NCI-H226 (cell line): ENCODE results near the gene MAP4K3.
"Not testable (repeated sequence)": the region's sequence is repeated elsewhere in the genome, so short reads cannot be mapped to it uniquely, and the experiment has no call there.

Experiments
- DNase-seq: peaks from one replicate; pipeline ENCODE4 v3.0.0-alpha.2; 2015

Gene MAP4K3

GRCh38 chr2:39368846-39369245, 68.2 kb downstream of the MAP4K3 start:
- DNase-seq, result no peak

DNA sequence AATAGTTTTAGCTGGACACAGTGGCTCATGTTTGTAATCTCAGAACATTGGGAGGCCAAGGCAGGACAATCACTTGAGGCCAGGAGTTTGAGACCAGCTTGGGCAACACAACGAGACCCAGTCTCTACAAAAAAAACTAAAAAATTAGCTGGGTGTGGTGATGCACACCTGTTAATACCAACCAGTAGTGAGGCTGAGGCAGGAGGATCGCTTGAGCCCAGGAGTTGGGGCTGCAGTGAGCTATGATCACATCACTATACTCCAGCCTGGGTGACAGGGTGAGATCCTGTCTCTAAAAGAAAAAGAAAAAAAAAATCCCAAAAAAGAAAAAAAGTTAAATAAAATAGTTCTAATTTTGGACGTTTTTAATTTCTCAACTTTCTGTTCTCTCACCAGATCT, 68.7 kb downstream of the MAP4K3 start:
- no peak for DNase-seq

DNA sequence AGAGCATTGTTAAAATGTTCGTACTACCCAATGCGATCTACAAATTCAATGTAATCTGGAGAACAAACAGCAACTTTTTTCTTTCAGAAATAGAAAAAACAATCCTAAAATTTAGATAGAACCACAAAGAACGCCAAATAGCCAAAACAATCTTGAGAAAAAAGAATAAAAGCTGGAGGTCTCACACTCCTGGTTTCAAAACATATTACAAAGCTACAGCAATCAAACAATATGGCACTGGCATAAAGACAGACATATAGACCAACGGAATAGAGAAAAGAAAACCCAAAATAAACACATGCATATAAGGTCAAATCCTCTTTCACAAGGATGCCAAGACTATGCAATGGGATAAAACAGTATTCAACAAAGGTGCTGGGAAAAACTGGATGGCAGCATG, 74.5 kb downstream of the MAP4K3 start:
- no peak for DNase-seq

DNA sequence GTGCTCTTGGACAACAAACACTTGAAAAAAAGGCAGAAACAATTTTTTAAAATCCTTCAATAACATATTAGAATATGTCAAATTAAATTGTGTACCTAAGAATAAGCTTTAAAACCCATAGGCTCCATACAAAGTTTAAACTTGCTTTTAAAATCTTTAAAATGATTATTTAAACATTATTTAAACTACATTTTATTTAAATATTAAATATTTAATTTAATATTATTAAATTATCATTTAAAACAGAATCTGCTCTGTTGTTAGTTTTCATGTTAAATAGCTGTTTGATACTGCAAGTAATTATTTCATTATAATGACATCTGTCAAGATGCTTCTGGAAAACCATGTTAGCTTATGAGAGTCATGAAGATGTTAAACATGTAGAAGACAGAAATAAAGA, 75.6 kb downstream of the MAP4K3 start:
- no peak for DNase-seq

DNA sequence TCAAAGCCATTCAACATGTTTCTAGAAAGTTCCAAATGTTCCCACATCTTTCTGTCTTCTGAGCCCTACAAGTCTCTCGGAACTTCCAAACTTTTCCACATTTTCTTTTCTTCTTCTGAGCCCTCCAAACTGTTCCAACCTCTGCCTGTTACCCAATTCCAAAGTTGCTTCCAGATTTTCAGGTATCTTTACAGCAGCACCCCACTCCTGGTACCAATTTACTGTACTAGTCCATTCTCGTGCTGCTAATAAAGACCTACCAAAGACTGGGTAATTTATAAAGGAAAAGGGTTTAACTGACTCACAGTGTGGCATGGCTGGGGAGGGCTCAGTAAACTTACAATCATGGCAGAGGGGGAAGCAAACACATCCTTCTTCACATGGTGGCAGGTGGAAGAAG, 76.7 kb downstream of the MAP4K3 start:
- not testable (repeated sequence) for DNase-seq

DNA sequence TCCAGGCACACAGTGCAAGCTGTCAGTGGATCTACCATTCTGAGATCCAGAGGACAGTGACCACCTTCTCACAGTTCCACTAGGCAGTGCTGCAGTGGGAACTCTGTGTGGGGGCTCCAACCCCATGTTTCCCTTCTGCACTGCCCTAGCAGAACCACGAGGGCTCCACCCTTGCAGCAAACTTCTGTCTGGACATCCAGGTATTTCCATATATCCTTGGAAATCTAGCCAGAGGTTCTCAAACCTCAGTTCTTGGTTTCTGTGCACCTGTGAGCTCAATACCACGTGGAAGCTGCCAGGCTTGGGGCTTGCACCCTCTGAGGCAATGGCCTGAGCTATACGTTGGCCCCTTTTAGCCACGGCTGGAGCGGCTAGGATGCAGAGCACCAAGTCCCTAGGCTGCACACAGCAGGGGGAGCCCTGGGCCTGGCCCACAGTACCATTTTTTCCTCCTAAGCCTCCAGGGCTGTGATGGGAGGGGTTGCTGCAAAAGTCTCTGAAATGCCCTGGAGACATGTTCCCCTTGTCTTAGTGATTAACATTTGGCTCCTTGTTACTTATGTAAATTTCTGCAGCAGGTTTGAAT, 77.5 kb downstream of the MAP4K3 start:
- DNase-seq, result no peak

GRCh38 chr2:39356922-39357639, 80.0 kb downstream of the MAP4K3 start:
- DNase-seq, result no peak

GRCh38 chr2:39350658-39351057, 86.4 kb downstream of the MAP4K3 start:
- DNase-seq, result no peak

DNA sequence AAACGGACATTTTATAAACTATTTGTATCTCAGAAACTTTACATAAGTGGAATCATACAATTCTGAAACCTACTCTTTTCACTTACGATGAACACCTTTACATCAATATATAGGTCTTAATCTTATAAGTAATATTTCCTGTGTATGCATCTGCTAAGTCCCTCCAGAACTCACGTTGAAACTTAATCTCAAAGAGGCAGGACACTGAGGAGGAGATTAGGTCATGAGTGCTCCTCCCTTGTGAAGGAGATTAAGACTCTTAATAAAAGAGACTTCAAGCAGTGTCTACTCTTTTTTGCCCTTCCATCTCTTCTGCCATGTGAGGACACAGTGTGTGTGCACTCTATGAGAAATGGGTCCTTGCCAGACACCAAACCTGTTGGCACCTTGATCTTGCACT, 98.6 kb downstream of the MAP4K3 start:
- DNase-seq, result no peak

- no peak for DNase-seq
These were observed 101.2 kb downstream of the MAP4K3 start for GRCh38 chr2:39335930-39336329.

DNA sequence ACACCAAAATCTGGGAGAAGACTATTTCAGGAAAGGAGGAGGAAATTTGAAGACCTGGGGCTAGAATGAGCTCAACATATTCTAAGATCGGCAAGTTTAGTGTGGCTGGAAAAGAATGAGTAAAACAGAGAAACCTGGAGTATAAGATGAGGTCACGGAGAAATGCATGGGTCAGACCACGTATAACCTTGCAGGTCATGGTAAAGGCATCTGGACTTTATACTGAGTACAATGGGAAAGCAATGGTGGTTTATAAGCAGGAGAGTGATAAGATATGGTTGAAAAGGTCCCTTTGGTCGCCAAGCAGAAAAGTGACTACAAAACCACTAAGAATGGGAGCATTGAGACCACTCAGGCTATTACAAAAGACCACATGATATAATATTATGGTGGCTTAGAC, 102.1 kb downstream of the MAP4K3 start:
- DNase-seq, result no peak

DNA sequence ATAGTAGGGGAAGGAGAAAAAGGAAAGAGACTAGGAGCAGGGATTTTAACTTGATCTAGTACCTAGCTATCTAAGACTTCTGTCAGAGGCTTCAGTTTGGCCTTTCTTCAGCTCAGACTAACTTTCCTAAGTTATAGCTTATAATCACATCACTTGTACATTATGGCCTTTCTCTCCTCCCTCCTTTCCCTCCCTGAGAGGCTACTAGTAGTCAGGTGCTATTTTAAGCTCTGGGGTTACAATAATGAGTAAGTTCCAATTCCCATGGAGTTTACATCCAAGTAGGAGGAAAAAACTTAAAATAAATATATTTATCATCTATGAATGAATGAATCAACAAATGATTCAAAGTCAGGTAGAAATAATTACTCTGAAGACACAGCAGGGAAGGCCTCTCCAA, 102.6 kb downstream of the MAP4K3 start:
- no peak for DNase-seq

DNA sequence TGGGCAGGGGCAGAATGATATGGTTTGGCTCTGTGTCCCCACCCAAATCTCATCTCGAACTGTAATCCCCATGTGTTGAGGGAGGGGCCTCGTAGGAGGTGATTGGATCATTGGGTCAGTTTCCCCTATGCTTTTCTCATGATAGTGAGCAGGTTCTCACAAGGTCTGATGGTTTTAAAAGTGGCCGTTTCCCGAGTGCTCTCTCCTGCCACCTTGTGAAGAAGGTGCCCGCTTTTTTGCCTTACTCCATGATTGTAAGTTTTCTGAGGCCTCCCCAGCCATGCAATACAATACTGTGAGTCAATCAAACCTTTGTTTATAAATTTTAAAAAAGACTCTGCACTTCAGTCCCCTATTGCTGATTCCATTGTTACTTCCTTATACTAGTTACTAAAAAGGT, 110.4 kb downstream of the MAP4K3 start:
- no peak for DNase-seq

- no peak for DNase-seq
These were observed 111.1 kb downstream of the MAP4K3 start for GRCh38 chr2:39325966-39326365.

DNA sequence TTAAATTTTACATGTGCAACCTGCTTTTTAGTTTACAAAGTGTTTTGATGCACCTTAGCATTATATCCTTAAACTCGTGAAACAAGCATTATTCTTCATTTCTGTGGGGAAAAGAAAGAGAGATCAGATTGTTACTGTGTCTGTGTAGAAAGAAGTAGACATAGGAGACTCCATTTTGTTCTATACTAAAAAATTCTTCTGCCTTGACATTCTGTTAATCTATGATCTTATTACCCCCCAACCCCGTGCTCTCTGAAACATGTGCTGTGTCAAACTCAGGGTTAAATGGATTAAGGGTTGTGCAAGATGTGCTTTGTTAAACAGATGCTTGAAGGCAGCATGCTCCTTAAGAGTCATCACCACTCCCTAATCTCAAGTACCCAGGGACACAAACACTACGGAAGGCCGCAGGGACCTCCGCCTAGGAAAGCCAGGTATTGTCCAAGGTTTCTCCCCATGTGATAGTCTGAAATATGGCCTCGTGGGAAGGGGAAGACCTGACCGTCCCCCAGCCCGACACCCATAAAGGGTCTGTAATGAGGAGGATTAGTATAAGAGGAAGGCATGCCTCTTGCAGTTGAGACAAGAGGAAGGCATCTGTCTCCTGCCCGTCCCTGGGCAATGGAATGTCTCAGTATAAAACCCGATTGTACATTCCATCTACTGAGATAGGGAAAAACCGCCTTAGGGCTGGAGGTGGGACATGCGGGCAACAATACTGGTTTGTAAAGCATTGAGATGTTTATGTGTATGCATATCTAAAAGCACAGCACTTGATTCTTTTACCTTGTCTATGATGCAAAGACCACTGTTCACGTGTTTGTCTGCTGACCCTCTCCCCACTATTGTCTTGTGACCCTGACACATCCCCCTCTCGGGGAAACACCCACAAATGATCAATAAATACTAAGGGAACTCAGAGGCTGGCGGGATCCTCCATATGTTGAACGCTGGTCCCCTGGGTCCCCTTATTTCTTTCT, 115.7 kb downstream of the MAP4K3 start:
- not testable (repeated sequence) for DNase-seq

DNA sequence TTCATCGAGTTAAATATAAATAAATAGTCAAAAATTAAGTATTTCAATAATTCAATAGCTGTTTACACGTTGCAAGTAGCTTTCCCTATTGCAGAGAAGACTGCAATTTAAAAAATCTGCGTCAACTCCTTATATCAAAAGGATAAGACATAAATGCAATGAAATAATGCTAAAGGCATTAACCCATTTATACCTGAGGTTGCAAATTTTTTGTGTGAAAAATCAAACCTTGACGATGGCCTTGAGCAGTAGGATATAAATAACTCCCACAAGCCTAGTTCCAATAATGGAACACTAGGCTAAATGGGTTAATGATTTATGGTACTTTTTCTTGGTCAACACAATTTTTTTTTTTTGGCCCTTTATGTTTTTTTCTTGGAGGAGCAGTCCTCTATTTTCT, 116.9 kb downstream of the MAP4K3 start:
- no peak for DNase-seq

DNA sequence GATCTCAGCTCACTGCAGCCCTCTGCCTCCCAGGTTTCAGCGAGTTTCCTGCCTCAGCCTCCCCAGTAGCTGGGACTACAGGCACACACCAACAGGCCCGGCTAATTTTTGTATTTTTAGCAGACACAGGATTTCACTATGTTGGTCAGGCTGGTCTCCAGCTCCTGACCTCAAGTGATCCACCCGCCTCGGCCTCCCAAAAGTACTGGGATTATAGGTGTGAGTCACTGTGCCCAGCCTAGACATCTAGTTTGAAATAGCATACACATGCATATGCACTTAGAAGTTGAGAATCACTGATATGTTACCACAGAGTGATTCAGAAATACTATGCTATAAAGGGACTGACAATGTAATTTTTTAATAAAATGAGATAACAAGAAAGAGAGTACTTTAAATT, 123.5 kb downstream of the MAP4K3 start:
- DNase-seq, result no peak

- no peak for DNase-seq
These were observed 125.6 kb downstream of the MAP4K3 start for GRCh38 chr2:39311469-39311868.

DNA sequence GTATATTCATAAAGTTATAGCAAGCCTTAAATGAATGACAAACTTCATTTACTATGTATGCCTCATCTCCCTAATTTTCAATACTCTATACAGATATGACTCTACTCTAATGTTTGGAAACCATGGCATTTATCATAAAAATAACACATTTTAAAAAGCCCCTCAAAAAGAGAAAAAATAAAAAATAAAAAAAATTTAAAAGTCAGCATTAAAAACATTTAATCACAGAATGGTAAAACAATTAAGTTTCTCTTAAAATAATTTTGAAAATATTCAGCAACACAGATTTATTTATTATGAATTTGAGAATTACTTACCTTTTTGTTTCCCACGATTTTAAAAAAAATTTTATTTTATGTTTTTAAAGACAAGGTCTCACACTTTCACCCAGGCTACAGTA, 128.3 kb downstream of the MAP4K3 start:
- DNase-seq, result no peak

DNA sequence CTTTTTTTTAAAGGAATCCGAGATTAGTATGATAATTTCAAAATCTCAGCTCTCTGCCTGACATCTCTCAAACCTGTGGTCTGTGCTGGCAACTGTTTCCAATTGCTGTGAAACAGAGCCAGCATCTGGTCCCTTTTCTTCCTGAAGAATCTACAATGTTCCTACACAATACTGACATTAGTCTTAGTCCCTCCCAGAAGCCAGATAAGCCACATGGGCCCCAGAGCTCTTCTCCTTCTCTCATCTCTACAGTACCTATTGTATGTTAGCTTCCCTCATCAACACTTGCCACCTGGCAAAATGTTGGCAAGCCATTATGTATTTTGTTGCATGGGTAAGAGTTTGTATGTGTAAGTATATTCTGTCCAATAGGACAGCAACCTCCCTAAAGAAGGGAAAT, 130.5 kb downstream of the MAP4K3 start:
- no peak for DNase-seq

DNA sequence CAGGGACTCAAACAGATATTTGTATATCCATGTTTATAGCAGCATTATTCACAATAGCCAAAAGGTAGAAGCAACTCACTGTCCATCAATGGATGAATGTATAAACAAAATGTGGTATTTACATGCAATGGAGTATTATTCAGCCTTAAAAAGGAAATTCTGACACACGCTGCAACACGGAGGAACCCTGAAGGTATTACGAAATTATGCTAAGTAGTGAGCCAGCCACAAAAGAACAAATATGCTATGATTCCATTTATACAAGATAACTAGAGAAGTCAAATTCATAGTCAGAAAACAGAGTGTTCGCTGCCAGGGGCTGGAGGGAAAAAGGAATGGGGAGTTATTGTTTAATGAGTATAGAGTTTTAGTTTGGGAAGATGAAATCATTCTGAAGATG, 132.4 kb downstream of the MAP4K3 start:
- no peak for DNase-seq

DNA sequence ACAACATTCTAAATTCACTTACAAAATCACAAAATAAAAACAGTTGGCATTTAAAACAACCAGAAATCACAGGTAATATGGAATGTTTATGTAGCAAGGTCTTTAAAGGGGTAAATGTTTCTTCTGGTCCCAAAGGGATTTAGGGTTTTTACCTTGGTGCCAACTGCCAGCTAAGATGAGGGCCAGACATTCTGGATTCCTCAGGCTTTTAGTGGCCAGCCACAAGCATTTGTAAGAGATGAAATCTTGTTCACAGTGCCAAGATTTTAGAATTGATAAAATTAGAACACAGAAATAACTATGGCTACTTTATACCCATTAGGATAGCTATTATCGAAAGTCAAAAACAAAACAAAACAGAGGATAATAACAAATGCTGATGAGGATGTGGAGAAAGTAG, 132.9 kb downstream of the MAP4K3 start:
- DNase-seq, result no peak

DNA sequence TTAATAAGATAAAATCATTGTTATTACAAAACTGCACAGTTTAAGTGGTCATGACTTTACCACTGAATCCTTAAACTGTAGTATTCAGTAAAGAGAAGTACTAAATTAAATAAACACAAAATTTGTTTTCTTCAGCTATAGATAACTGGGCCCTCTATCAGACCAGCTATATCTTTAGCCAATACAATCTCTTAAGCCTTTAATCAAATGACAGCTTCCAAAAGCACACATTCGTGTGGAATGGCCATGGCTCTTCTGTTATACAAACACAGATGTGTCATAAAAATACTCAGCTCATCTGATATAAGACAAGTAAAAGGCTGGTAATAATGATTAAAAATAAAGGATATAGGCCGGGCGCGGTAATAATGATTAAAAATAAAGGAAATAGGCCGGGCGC, 135.7 kb downstream of the MAP4K3 start:
- DNase-seq, result no peak
